Measurements from ENCODE around the gene FAH. TPM values are rescaled to one million over a fixed set of nuclear protein-coding genes. Genes with fewer than 3 reads are reported as not detected.

Gene FAH
- total and polyA plus RNA-seq, 7 donors: 9.1 to 60.2 (median 20.7) TPM

DNA sequence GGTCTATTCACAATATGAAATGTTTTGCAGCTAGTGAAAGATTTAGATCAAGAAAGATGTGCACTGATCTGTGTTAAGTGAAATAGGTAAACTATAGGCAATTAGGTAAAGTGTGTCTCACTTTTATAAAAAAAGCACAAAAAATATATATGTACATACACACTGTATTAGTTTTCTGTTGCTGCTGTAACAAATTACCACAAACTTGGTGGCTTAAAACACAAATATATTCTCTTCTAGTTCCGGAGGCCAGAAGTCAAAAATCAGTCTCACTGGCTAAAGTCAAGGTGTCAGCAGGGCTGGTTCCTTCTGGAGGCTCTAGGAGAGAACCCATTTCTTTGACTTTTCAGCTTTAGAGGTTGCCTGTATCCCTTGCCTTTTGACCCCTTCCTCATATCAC lies 11.1 kb downstream of the FAH start:
- no peak overlapping the region for H3K4me3 ChIP-seq
- H3K27ac ChIP-seq: no peak overlapping the region
- H3K36me3 ChIP-seq (ENCODE audit: insufficient read depth in 1 of 2, low read depth in 1 of 2): peaks cover 0 to 71% of the 10 kb centered on the region in 2 donors
- H3K4me1 ChIP-seq: peaks cover 8% of the 10 kb centered on the region
- H3K27me3 ChIP-seq (ENCODE audit: insufficient read depth in 3 of 3, low read length in 2 of 3): no peaks in the 10 kb centered on the region
- DNase-seq (no peak), ATAC-seq (no peak)
- 88 to 97% (median 90%) methylated on average over 1 of the region's 1 CpG for WGBS, 3 donors
- TF ChIP-seq, protein P1, sequence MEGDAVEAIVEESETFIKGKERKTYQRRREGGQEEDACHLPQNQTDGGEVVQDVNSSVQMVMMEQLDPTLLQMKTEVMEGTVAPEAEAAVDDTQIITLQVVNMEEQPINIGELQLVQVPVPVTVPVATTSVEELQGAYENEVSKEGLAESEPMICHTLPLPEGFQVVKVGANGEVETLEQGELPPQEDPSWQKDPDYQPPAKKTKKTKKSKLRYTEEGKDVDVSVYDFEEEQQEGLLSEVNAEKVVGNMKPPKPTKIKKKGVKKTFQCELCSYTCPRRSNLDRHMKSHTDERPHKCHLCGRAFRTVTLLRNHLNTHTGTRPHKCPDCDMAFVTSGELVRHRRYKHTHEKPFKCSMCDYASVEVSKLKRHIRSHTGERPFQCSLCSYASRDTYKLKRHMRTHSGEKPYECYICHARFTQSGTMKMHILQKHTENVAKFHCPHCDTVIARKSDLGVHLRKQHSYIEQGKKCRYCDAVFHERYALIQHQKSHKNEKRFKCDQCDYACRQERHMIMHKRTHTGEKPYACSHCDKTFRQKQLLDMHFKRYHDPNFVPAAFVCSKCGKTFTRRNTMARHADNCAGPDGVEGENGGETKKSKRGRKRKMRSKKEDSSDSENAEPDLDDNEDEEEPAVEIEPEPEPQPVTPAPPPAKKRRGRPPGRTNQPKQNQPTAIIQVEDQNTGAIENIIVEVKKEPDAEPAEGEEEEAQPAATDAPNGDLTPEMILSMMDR (IDR thresholded peaks at IDR 0.05): no peak
- no peaks in the 10 kb centered on the region for H3K9me3 ChIP-seq
- intact Hi-C loops (cut with DNase I): no loop called here

DNA sequence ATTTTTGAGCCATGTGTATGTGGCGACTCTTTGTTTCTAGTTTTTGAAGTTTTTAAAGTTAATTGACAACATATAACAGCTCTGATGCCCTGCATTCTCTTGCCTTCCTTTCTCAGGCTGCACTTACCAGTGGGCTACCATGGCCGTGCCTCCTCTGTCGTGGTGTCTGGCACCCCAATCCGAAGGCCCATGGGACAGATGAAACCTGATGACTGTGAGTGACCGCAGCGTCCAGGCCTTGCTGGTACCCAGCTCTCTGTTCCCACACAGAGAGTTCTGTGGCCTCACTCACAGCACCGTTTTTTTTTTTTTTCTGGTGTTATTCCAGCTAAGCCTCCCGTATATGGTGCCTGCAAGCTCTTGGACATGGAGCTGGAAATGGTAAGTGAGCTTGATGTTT lies 15.1 kb downstream of the FAH start:
- no peak for DNase-seq
- no peak overlapping the region for H3K27ac ChIP-seq
- H3K27me3 ChIP-seq (ENCODE audit: insufficient read depth in 3 of 3, low read length in 2 of 3): no peaks in the 10 kb centered on the region
- H3K4me3 ChIP-seq: no peak overlapping the region
- WGBS, 3 donors: 87 to 92% (median 87%) methylated on average over 8 of the region's 8 CpGs
- no peaks in the 10 kb centered on the region for H3K9me3 ChIP-seq
- H3K36me3 ChIP-seq (ENCODE audit: insufficient read depth in 1 of 2, low read depth in 1 of 2): peaks cover 0 to 41% of the 10 kb centered on the region in 2 donors
- TF ChIP-seq, protein P1 (IDR thresholded peaks at IDR 0.05): no peak
- ATAC-seq: no peak
- intact Hi-C loops (cut with DNase I): no loop called here
- no peaks in the 10 kb centered on the region for H3K4me1 ChIP-seq

DNA sequence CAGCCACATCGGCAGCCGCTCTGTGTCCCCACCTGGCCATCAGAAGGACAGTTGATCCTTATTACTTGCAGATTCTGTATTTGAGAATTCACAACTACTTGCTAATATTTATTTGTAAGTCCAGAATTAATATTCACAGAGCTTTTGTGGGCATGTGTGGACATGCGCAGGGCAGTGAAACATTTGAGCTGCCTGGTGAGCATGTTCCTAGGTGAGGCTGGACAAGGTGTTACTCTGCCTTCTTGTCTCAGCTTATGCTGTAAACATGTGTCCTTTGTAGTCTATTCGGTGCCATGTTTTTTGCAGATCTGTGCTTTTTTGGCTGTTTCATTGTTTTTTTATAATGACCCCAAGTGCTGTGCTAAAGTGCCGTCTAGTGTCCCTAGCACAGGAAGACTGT lies 15.6 kb downstream of the FAH start:
- Histone ChIP-seq H3K36me3 (ENCODE audit: insufficient read depth in 1 of 2, low read depth in 1 of 2) (peaks cover 0 to 36% of the 10 kb centered on the region in 2 donors), H3K27ac (no peak overlapping the region), H3K4me1 (no peaks in the 10 kb centered on the region), H3K4me3 (no peak overlapping the region), H3K9me3 (no peaks in the 10 kb centered on the region), H3K27me3 (ENCODE audit: insufficient read depth in 3 of 3, low read length in 2 of 3) (no peaks in the 10 kb centered on the region)
- DNase-seq (no peak), ATAC-seq (no peak)
- TF ChIP-seq, protein P1 (IDR thresholded peaks at IDR 0.05): no peak
- intact Hi-C loops (cut with DNase I): no loop called here
- WGBS, 3 donors: 87 to 98% (median 94%) methylated on average over 5 of the region's 5 CpGs

DNA sequence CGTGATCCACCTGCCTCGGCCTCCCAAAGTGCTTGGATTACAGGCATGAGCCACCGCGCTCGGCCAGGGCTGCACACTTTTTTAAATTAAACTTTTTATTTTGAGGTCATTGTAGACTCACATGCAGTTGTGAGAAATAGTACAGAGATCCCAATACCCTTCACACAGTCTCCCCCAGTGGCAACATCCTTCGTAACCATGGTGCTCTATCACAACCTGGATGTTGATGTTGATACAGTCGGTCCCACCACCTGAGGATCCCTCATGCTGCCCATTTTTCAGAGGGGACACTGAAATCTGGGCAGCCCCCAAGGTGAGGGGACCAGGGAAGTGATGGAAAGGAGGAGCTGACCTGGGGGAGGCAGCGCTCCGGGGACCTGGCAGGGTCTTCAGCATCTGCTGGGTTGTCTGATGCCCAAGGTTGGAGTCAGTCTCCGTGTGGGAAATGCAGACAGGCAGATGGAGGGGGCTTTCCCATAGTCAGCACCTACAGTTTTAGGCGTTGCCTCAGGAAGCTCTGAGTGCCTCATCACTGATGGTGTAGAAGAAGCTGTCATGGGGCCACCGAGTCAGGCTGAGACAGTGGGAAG lies 17.1 kb downstream of the FAH start:
- TF ChIP-seq, protein P1 (IDR thresholded peaks at IDR 0.05): no peak
- intact Hi-C loops (cut with DNase I): loop anchor here in 1 of 2 donors (10.0 kb wide), 2 partner anchors 275 to 785 kb away; partner anchors contain the start of gene MTHFS
- ATAC-seq: no peak
- DNase-seq: no peak
- H3K4me1 ChIP-seq: peaks cover 11% of the 10 kb centered on the region
- no peak overlapping the region for H3K4me3 ChIP-seq
- no peak overlapping the region for H3K27ac ChIP-seq
- H3K27me3 ChIP-seq (ENCODE audit: insufficient read depth in 3 of 3, low read length in 2 of 3): no peaks in the 10 kb centered on the region
- H3K36me3 ChIP-seq (ENCODE audit: insufficient read depth in 1 of 2, low read depth in 1 of 2): peaks cover 0 to 22% of the 10 kb centered on the region in 2 donors
- WGBS, 3 donors: 94 to 97% (median 96%) methylated on average over 12 of the region's 12 CpGs
- no peaks in the 10 kb centered on the region for H3K9me3 ChIP-seq

DNA sequence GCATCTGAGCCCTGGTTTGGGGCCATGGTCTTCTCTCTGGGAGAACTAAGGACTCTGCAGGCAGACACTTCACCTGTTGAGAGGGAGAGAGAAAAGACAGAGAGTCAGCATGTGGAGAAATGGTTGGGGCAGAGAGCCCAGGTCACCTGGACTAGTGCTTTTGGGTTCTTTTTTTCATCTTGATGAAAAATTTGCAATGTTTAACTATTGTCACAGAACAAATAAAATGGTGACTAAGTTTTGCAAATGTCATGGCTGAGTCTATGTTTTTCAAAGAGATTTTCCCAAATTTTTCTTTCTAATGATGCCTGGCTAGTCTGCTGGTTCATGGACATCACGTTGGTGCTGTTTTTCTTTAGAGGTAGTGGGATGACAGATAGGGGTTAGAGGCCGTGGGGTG lies 17.8 kb downstream of the FAH start:
- DNase-seq (no peak), ATAC-seq (no peak)
- H3K9me3 ChIP-seq: no peaks in the 10 kb centered on the region
- TF ChIP-seq, protein P1 (IDR thresholded peaks at IDR 0.05): no peak
- H3K4me1 ChIP-seq: peaks cover 15% of the 10 kb centered on the region
- intact Hi-C loops (cut with DNase I): loop anchor here in 1 of 2 donors (10.0 kb wide), 2 partner anchors 276 to 786 kb away; partner anchors contain the start of gene MTHFS
- H3K4me3 ChIP-seq: no peak overlapping the region
- H3K36me3 ChIP-seq (ENCODE audit: insufficient read depth in 1 of 2, low read depth in 1 of 2): peaks cover 0 to 18% of the 10 kb centered on the region in 2 donors
- whole genome bisulfite sequencing, 3 donors: 87 to 98% (median 91%) methylated on average over 2 of the region's 2 CpGs
- H3K27ac ChIP-seq: no peak overlapping the region
- H3K27me3 ChIP-seq (ENCODE audit: insufficient read depth in 3 of 3, low read length in 2 of 3): no peaks in the 10 kb centered on the region
